CD4-positive, alpha-beta T cell (primary cell): ENCODE data around the gene PPP4R3A. TPM values are rescaled to one million over a fixed set of nuclear protein-coding genes. Genes with fewer than 3 reads are reported as not detected.
"Not testable (repeated sequence)": the region's sequence is repeated elsewhere in the genome, so short reads cannot be mapped to it uniquely, and the experiment has no call there.

Experiments used
- ATAC-seq: fragments of 200-7000 bp; cut with Tn5 transposase; one replicate; pipeline ENCODE4 v1.10.0; 2022; ENCODE audit warnings: mild to moderate bottlenecking; ENCODE audit not compliant: poor library complexity
- CTCF ChIA-PET: fragments of 350-600 bp; sonication (Branson Sonifier 250); formaldehyde crosslinking; loops from one replicate; lab custom pipeline; 2021; ENCODE audit warnings: antibody characterized with exemption, inconsistent platforms; lab: Charles Lee
- POLR2A ChIA-PET: fragments of 350-600 bp; sonication (Branson Sonifier 250); formaldehyde crosslinking; loops from one replicate; lab custom pipeline; 2021; ENCODE audit warnings: antibody characterized with exemption, inconsistent platforms; lab: Charles Lee
- DNase-seq, 14 experiments: peaks; one replicate each; pipeline ENCODE4 v3.0.0-alpha.2; 2013 to 2020; ENCODE audit warnings: mixed read lengths in 2 of 14
- H3K27ac ChIP-seq, 2 donors: one replicate each; pipeline versions ENCODE4 v1.5.1 to v1.7.0; 2013; ENCODE audit warnings: low read length in 2 of 2, low read depth in 1 of 2, mild to moderate bottlenecking in 1 of 2
- H3K27me3 ChIP-seq, 2 experiments: 1 replicate in 1 of 2; 2 replicates in 1 of 2; pipeline versions ENCODE4 v1.6.1 to v1.7.0; 2013; ENCODE audit warnings: low read length in 2 of 2, control low read depth in 1 of 2, mild to moderate bottlenecking in 1 of 2, moderate library complexity in 1 of 2; ENCODE audit not compliant: insufficient read depth in 2 of 2, control insufficient read depth in 1 of 2
- H3K36me3 ChIP-seq: one replicate; pipeline ENCODE4 v1.6.1; 2013; ENCODE audit warnings: low read length, control low read depth; ENCODE audit not compliant: insufficient read depth
- H3K4me1 ChIP-seq: one replicate; pipeline ENCODE4 v1.6.1; 2013; ENCODE audit warnings: low read length, control low read depth; ENCODE audit not compliant: insufficient read depth
- H3K4me3 ChIP-seq: one replicate; pipeline ENCODE4 v1.5.1; 2013; ENCODE audit warnings: mild to moderate bottlenecking, low read length, moderate library complexity
- H3K9me3 ChIP-seq, 2 experiments: 1 replicate in 1 of 2; 2 replicates in 1 of 2; pipeline versions ENCODE4 v1.6.1 to v1.7.0; 2013; ENCODE audit warnings: low read length in 2 of 2, mild to moderate bottlenecking in 2 of 2, control low read depth in 1 of 2, moderate library complexity in 1 of 2; ENCODE audit not compliant: control insufficient read depth in 1 of 2, insufficient read depth in 1 of 2
- H3K27ac Mint-ChIP-seq: one replicate; pipeline ENCODE4 v1.8.0; 2020; ENCODE audit warnings: mixed read lengths
- H3K27me3 Mint-ChIP-seq: one replicate; pipeline ENCODE4 v1.8.0; 2021; ENCODE audit warnings: mixed read lengths
- H3K36me3 Mint-ChIP-seq: one replicate; pipeline ENCODE4 v1.8.0; 2021; ENCODE audit warnings: low read depth, mixed read lengths
- H3K4me1 Mint-ChIP-seq: one replicate; pipeline ENCODE4 v1.8.0; 2021; ENCODE audit warnings: low read depth, mixed read lengths
- H3K4me3 Mint-ChIP-seq: one replicate; pipeline ENCODE4 v1.8.0; 2020; ENCODE audit warnings: mild to moderate bottlenecking, mixed read lengths
- H3K9me3 Mint-ChIP-seq: one replicate; pipeline ENCODE4 v1.8.0; 2020; ENCODE audit warnings: mixed read lengths
- intact Hi-C, 2 experiments: fragments of 100-400 bp; cut with DNase I in 1 of 2; cut with micrococcal nuclease in 1 of 2; formaldehyde crosslinking; loops; one replicate each; pipeline versions ENCODE4 v1.15.1 to v1.9.0; 2023 to 2025; cut with DNase I, micrococcal nuclease
- total RNA-seq, 174 experiments: library from RNA in 2 of 174; stranded (reverse) in 2 of 174; gene quantifications; one replicate each; pipeline ENCODE4 v1.2.3 and lab custom pipeline; 2021 to 2026
- TF ChIP-seq, protein P1 (sequence below): fragments of 200-600 bp; IDR thresholded peaks from one replicate; pipeline ENCODE4 v1.8.0; 2022; ENCODE audit warnings: antibody characterized with exemption, mild to moderate bottlenecking

Gene PPP4R3A
- total RNA-seq, 2 experiments from 2014 or later: 189 to 205 TPM

DNA sequence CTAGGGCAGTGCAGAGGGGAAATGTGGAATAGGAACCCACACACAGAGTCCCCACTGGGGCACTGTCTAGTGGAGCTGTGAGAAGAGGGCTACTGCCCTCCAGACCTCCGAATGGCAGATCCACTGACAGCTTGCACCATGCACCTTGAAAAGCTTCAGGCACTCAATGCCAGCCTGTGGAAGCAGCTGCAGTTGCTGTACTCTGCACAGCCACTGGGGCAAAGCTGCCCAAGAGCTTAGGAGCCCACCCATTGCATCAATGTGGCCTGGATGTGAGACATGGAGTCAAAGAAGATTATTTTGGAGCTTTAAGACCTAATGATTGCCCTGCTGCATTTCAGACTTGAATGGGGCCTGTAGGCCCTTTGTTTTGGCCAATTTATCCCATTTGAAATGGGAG lies 70.8 kb downstream of the PPP4R3A start:
- Histone ChIP-seq H3K36me3 (no peaks in the 10 kb centered on the region), H3K27ac (no peak overlapping the region), H3K4me3 (no peak overlapping the region), H3K27me3 (no peaks in the 10 kb centered on the region), H3K4me1 (no peaks in the 10 kb centered on the region), H3K9me3 (peaks cover 0 to 11% of the 10 kb centered on the region in 2 experiments)
- peaks cover 14% of the 10 kb centered on the region for H3K27me3 Mint-ChIP-seq
- ATAC-seq: no peak
- peaks cover 10% of the 10 kb centered on the region for H3K9me3 Mint-ChIP-seq
- no peak overlapping the region for H3K4me3 Mint-ChIP-seq
- no peaks in the 10 kb centered on the region for H3K4me1 Mint-ChIP-seq
- intact Hi-C loops: no loop called here
- DNase-seq: no peak
- TF ChIP-seq, protein P1, sequence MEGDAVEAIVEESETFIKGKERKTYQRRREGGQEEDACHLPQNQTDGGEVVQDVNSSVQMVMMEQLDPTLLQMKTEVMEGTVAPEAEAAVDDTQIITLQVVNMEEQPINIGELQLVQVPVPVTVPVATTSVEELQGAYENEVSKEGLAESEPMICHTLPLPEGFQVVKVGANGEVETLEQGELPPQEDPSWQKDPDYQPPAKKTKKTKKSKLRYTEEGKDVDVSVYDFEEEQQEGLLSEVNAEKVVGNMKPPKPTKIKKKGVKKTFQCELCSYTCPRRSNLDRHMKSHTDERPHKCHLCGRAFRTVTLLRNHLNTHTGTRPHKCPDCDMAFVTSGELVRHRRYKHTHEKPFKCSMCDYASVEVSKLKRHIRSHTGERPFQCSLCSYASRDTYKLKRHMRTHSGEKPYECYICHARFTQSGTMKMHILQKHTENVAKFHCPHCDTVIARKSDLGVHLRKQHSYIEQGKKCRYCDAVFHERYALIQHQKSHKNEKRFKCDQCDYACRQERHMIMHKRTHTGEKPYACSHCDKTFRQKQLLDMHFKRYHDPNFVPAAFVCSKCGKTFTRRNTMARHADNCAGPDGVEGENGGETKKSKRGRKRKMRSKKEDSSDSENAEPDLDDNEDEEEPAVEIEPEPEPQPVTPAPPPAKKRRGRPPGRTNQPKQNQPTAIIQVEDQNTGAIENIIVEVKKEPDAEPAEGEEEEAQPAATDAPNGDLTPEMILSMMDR: no peak
- no peaks in the 10 kb centered on the region for H3K36me3 Mint-ChIP-seq
- POLR2A ChIA-PET: no interaction called here
- H3K27ac Mint-ChIP-seq: no peak overlapping the region
- CTCF ChIA-PET: no interaction called here

DNA sequence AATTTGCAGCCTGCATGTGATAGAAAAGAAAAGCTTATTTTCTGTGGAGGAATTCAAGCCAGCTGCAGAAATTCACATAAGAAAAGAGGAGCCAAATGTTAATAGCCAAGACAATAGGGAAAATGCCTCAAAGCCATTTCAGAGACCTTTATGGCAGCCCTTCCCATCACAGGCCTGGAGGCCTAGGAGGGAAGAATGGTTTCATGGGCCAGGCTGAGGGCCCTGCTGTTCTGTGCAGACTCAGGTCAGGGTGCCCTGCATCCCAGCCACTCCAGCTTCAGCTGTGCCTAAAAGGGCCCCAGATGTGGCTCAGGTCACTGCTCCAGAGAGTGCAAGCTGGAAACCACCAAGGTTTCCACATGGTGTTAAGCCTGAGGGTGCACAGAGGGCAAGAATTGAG lies 71.3 kb downstream of the PPP4R3A start:
- ChIA-PET POLR2A (no interaction called here), CTCF (no interaction called here)
- intact Hi-C loops: no loop called here
- no peak overlapping the region for H3K27ac Mint-ChIP-seq
- Histone ChIP-seq H3K27me3 (no peaks in the 10 kb centered on the region), H3K36me3 (no peaks in the 10 kb centered on the region), H3K4me1 (no peaks in the 10 kb centered on the region), H3K4me3 (no peak overlapping the region), H3K9me3 (peaks cover 0 to 11% of the 10 kb centered on the region in 2 experiments), H3K27ac (no peak overlapping the region)
- no peak for DNase-seq
- TF ChIP-seq, protein P1: no peak
- H3K36me3 Mint-ChIP-seq: no peaks in the 10 kb centered on the region
- no peak overlapping the region for H3K4me3 Mint-ChIP-seq
- ATAC-seq: no peak
- peaks cover 10% of the 10 kb centered on the region for H3K9me3 Mint-ChIP-seq
- H3K27me3 Mint-ChIP-seq: peaks cover 14% of the 10 kb centered on the region
- no peaks in the 10 kb centered on the region for H3K4me1 Mint-ChIP-seq

DNA sequence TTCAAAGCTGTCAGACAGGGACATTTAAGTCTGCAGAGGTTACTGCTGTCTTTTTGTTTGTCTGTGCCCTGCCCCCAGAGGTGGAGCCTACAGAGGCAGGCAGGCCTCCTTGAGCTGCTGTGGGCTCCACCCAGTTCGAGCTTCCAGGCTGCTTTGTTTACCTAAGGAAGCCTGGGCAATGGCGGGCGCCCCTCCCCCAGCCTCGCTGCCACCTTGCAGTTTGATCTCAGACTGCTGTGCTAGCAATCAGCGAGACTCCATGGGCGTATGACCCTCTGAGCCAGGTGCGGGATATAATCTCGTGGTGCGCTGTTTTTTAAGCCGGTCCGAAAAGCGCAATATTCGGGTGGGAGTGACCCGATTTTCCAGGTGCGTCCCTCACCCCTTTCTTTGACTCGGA lies 73.8 kb downstream of the PPP4R3A start:
- H3K4me3 Mint-ChIP-seq, H3K4me1 ChIP-seq, H3K36me3 ChIP-seq, POLR2A ChIA-PET, H3K9me3 Mint-ChIP-seq, H3K27ac Mint-ChIP-seq, H3K27ac ChIP-seq, H3K4me1 Mint-ChIP-seq, CTCF ChIA-PET, intact Hi-C loops, ATAC-seq, H3K27me3 ChIP-seq, H3K36me3 Mint-ChIP-seq, H3K4me3 ChIP-seq, DNase-seq: not testable (repeated sequence)
- peaks cover 14% of the 10 kb centered on the region for H3K27me3 Mint-ChIP-seq
- H3K9me3 ChIP-seq: peaks cover 0 to 11% of the 10 kb centered on the region in 2 experiments

DNA sequence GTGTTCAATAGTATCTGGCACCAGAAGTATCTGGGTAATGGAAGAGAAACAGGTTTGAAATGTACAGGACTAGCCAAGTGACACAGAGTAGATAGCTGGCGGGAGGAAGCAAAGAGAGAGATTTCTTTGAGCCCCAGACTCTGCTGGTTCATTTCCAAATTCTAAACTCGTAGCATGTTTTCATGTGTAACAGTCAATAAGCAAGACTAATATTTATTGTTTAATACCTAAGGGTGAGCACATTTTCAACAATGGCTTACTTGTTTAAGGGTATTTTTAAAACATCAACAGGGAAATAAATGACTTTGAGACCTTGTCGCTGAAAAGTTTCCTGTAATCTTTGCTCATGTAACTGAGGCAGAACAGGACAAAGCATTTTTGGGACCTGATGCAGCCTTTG lies 80.7 kb downstream of the PPP4R3A start:
- Histone ChIP-seq H3K36me3 (no peaks in the 10 kb centered on the region), H3K4me1 (peaks cover 7% of the 10 kb centered on the region), H3K4me3 (no peak overlapping the region), H3K9me3 (no peaks in the 10 kb centered on the region), H3K27me3 (no peaks in the 10 kb centered on the region), H3K27ac (no peak overlapping the region)
- ChIA-PET POLR2A (no interaction called here), CTCF (no interaction called here)
- Mint-ChIP-seq H3K36me3 (no peaks in the 10 kb centered on the region), H3K4me1 (peaks cover 22% of the 10 kb centered on the region), H3K27ac (no peak overlapping the region), H3K9me3 (no peaks in the 10 kb centered on the region), H3K4me3 (no peak overlapping the region), H3K27me3 (no peaks in the 10 kb centered on the region)
- DNase-seq: no peak
- intact Hi-C loops: no loop called here
- no peak for ATAC-seq
- TF ChIP-seq, protein P1: no peak

DNA sequence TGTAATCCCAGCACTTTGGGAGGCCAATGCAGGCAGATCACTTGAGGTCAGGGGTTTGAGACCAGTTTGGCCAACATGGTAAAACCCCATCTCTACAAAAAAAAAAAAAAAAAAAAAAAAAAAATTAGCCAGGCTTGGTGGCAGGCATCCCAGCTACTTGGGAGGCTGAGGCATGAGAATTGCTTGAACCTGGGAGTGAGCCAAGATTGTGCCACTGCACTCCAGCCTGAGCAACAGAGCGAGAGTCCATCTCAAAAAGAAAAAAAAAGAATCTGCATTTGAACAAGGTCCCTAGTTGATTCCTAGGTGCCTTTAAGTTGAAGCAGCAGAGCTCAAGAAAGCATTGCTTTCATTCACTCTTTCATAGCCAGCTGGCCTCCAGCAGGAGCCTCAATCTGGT lies 81.2 kb downstream of the PPP4R3A start:
- not testable (repeated sequence) for DNase-seq, H3K27ac Mint-ChIP-seq

More for the DNA sequence above, 81.2 kb downstream of the PPP4R3A start:
- H3K9me3 Mint-ChIP-seq, H3K36me3 Mint-ChIP-seq, H3K4me3 ChIP-seq, intact Hi-C loops, H3K9me3 ChIP-seq, H3K4me3 Mint-ChIP-seq, ATAC-seq, H3K36me3 ChIP-seq, H3K4me1 ChIP-seq, CTCF ChIA-PET, POLR2A ChIA-PET, H3K27ac ChIP-seq, H3K27me3 Mint-ChIP-seq, H3K27me3 ChIP-seq: not testable (repeated sequence)
- peaks cover 24% of the 10 kb centered on the region for H3K4me1 Mint-ChIP-seq
